Activated CD4-positive, alpha-beta T cell treated with anti-CD3 and anti-CD28 coated beads, Interleukin-2, amount 50 U/mL, for 24 hours (primary cell): ENCODE results near the gene RFX4.

Experiments
- DNase-seq, 2 donors: peaks; one replicate each; pipeline ENCODE4 v3.0.0-alpha.2; 2020; ENCODE audit warnings: low read depth in 1 of 2, low spot score in 1 of 2

The RFX4 gene

DNA sequence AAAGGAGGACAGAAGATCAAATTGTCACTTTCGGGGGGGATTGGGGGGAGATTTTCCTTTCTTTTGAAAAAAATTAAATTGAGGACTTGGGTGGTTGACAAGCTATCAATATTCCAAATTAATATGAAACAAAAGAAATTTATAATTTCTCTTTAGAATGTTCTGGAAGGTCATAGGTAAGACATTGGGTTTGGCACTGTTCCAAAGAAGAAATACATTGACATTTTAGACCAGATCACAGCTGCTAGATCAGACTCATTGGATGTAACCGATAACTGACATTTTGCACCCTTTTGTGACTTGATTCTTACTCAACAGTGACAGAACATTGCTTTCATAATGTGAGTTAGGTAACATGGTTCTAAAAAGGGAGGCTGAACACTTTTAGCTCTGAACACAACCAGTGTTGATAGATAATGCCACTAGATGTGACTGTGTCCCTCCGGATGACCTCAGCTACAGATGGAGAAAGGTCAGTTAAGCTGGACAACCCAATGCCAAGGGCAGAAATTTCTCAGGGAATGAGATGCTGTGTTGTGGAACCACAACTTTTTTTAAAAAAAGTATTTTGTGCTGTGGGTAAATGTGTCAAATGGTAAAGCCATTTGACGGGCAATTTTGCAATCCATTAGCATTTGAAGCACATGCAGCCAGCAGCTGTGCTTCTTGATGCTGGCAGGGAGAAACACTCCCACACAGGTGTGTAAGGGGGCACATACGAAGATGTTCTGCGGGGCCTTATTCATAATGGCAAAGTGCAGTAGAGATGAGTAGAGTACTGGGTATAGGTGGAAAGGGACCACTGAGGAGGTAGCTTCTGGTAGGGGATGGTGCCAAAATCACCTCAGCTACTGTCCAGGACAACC is 62.9 kb downstream of the RFX4 start:
- no peak for DNase-seq

DNA sequence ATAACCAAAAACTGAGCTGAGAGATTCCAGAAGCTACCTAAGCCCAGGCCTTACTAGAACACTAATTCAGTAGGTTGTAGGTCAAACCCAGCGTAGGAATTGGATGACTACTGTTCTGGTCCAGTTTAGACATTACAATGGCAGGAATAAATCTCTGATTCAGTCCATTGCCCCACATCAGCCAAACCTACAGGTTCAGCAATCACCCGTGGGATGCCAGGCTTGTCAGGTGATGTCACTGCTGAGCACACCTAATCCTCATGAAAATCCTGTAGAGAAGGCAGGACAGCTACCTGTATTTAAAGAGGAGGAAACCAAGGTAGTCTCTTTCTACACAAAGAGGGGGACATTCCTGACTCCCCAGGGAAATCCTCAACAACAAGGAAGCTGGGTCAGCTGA is 63.7 kb downstream of the RFX4 start:
- DNase-seq, result no peak

DNA sequence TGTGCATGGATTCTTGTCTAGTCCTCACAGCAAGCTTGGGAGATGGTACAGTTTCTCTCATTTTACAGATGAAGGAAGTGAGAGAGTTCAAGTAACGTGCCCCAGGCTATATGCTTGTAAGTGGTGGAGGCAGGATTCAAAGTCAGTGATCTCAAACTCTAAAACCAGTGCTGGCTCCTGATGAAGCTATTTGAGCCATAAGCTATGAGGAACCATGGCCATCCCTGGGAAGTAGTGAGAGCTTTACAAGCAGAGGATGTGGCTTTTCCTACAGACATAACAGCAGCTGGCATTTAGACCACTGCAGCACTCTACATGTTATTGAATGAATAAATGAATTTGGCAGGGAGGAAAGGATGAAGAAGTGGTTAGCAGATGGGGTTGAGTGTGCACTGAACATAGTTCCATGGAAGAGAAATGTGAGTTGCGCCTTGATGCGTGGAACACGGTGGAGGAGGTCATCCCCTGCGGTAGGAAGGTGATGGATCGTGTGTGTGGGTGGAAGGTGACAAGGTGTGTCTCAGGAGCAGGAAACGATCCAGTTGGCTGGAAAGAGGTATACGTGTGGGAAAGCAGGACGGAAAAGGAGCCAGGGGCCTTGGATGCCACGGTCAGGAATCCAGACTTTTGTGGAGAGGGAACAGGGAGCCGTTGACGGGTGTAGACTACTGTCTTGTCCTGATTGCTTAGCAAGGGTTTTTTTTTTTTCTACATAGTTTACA is 65.2 kb downstream of the RFX4 start:
- DNase-seq, result no peak

GRCh38 chr12:106648736-106649135 is 65.9 kb downstream of the RFX4 start:
- no peak for DNase-seq

GRCh38 chr12:106651552-106651951 is 68.7 kb downstream of the RFX4 start:
- no peak for DNase-seq

DNA sequence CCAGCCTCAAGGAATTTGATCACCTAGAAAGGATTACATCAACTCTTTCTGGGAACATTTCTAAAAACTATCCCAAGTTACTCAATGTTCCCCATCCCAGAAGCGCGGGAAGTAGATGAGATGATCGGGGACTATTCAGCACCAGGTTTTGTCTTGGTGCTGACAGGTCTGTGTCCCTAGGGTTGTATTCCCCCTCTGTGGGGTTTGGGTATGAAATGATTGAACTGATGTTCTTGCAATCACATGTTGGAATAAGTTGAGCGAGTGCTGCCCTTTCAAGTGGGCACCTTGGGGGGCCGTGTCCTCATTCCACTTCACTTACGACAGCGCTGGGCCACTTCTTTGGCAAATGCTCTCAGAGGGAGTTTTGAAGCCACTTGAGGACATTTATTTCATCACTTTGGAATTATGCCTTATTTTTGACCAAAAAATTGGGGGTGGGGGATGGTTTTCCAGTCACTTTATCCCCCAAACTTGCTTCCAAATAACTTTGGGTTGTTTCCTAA is 69.8 kb downstream of the RFX4 start:
- no peak for DNase-seq

DNA sequence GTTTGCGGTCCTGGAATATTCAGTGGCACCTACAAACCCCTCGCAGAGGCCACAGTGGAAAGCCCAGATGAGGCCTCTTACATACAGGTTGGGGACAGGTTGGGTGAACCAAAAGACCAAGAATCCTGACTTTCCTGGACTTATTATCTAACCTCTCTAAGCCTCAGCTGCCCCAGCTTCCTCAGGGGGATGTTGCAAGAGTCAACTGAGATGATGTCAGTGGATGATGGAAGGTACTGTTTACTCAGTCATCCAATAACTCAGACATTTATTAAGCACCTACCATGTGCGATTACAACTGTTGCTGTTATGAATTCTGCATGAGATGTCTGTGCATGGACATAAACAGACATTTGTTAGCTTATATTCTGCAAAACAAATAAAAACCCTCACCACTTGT is 72.8 kb downstream of the RFX4 start:
- DNase-seq, result no peak

DNA sequence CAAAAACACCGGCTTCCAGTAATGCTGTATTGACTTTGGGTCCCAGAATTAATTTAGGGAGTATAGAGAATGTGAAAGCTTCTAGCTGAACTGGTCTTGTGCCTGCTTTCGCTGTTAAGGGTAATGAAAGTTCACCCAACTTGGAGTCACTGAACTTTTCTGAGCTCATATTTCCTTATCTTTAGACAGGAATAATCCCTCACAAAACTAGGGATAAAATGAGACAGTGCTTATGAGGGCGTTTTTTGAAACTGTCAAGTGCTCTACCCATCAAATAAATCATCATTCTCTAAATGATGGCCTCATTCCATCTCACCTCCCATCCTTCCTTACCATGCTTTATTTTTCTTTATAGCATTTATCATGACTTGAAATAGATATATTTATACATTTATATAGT is 74.7 kb downstream of the RFX4 start:
- DNase-seq, result no peak

DNA sequence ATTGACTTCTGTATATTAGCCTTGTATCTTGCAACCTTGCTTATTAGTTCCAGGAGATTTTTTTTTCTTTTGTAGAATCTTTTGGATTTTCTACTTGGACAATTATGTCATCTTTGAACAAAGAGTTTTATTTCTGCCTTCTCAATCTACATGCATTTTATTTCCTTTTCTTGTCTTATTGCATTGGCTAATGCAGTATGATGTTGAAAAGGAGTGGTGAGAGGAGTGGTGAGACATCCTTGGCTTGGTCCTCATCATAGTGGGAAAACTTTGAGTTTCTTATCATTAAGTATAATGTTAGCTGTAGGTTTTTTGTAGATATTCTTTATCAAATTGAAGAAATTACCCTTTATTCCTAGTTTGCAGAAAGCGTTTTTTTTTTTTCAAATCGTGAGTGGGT is 80.6 kb downstream of the RFX4 start:
- no peak for DNase-seq

GRCh38 chr12:106669216-106669615 is 86.4 kb downstream of the RFX4 start:
- DNase-seq, result no peak

DNA sequence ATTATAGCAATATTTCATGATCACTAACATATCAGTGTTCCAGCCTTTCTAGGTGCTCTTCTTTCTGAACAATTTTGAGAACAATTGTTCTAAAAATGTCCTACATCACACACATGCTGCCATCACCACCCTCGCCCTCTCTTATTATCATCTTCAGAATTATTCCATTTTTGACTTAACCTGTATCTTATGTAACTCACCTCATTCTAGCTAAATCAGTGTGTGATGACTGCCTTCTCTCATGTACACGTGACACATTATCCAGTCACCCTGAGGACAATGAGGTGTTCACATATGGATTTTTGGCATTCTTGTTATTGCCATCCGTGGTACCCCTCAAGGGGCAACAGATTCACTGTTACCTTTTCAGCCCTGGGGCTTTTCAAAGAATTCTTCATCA is 87.3 kb downstream of the RFX4 start:
- no peak for DNase-seq

GRCh38 chr12:106671840-106672239 is 89.0 kb downstream of the RFX4 start:
- no peak for DNase-seq

DNA sequence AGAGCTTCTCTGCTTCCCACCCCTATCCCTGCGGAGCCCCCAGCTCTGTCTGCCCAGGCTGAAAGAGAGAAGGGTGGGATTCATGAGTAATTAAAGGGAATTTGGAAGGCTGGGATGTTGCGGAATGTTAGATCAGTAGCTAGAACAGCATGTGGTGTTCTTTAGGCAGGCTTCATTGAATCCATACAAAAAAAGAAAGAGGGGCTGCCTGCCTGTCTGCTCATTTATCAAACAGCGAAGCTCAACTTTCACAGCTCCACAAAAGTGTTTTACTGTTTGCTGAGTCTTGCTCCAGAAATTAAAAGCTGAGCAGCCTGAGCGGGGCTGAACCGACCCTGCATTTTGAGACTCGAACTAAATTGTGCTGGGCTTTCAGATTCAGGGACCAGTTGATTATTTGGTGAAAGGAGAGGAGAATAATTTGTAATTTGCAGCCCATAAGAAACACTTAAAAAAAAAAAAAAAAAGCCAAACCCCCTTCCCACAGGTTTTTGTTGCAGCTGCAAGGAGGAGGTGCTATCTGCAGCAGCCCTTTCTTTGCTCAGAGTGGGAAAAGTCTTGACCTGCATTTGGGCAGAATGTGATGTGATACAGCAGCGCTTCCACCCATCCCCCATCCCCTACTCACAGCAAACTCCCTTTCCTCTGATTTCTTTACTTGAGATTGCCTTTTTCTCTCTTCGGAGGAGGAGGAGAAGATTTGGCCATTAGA is 89.7 kb downstream of the RFX4 start:
- DNase-seq, result no peak

- no peak for DNase-seq
These were observed 90.3 kb downstream of the RFX4 start for GRCh38 chr12:106673141-106673540.

GRCh38 chr12:106675651-106676435 is 93.0 kb downstream of the RFX4 start:
- no peak for DNase-seq

DNA sequence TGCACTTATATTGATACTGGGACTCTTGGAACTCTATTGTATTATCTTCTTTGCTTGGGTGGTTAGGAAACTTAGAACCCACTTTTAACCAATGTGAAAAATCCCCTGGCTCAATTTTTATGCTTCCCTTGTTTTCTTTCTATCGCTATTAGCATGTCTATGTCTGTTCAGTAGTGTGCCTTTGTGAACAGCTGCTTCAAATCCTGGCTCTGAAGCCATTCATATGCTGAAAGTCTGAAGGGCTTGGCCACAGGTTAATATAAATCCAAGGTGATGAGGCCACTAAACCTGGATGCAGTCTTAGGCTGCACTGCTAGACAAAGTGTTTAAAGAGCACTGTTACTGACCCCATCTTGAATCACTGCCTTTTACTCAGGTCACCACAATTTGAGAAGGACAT is 96.8 kb downstream of the RFX4 start:
- no peak for DNase-seq

GRCh38 chr12:106680280-106680679 is 97.5 kb downstream of the RFX4 start:
- DNase-seq, result no peak

DNA sequence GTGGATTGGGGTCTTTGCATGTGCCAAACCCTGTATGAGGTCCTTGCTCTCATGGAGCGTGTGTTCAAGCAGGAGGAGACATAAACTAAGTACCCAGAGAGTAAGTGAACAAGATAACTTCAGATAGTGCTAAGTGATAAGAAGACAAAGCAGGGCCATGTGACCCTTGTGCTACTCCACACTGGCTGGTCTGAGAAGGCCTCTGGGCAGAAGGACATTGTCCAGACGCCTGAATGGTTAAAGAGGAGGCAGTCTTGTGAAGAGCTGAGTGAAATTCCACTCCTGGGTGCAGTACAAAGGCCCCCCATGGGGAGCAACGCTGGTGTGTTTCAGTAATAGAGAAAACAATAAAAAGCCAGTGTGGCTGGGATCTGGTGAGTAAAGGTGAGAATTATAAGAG is 98.4 kb downstream of the RFX4 start:
- no peak for DNase-seq

DNA sequence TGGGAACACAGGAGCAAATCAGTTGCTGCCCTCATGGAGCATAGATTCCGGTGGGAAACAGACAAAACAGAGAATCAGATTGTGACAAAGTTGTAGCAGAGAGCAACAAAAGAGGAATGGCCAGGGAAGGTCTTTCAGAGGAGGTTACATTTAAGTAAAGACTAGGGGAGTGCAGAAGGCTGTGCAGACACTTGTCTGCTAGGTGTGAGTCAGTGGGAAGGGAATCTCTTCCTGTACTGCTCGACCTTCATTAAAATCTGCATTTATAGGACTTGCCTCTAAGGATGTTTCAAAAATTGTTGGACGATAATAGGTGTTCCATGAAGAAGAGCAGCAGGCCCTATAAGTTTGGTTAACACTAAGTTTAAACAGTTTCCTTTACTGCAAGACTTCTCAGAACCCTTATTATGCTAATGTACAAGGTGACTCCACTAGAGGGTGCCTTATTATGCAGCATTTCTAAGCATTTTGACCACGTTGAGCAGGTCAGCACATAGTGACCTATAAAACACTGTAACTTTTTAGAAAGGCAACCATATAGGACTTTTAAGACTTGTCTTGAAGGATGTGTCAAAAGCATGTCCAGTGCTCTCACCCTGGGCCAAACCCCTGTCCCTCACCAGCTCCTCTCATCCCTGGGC is 99.9 kb downstream of the RFX4 start:
- no peak for DNase-seq

GRCh38 chr12:106684497-106684896 is 101.7 kb downstream of the RFX4 start:
- no peak for DNase-seq

GRCh38 chr12:106685381-106685780 is 102.6 kb downstream of the RFX4 start:
- DNase-seq, result no peak
